DMS53 treated with DMSO at 0.1 percent for 48 hours (cell line): Measurements from ENCODE around the gene OMP.

Experiments used
- DNase-seq: peaks from one replicate; lab custom pipeline; 2025; ENCODE audit not compliant: unreplicated experiment; lab: John Stamatoyannopoulos, UW

The OMP gene

GRCh38 chr11:77121096-77121640 lies 18.5 kb downstream of the OMP start:
- no peak for DNase-seq

GRCh38 chr11:77121876-77122575 lies 19.4 kb downstream of the OMP start:
- no peak for DNase-seq

- DNase-seq: no peak
These were observed 20.1 kb downstream of the OMP start for GRCh38 chr11:77122576-77123212.

- DNase-seq: no peak
These were observed 21.0 kb downstream of the OMP start for GRCh38 chr11:77123591-77123990.

- DNase-seq: no peak
These were observed 21.4 kb downstream of the OMP start for GRCh38 chr11:77124041-77124440.

GRCh38 chr11:77124488-77124887 lies 21.8 kb downstream of the OMP start:
- no peak for DNase-seq

GRCh38 chr11:77125191-77125590 lies 22.6 kb downstream of the OMP start:
- DNase-seq: no peak

GRCh38 chr11:77125695-77126094 lies 23.1 kb downstream of the OMP start:
- DNase-seq: no peak

GRCh38 chr11:77126156-77126775 lies 23.6 kb downstream of the OMP start:
- no peak for DNase-seq

- DNase-seq: peak; percentile 74
These were observed 24.2 kb downstream of the OMP start for GRCh38 chr11:77126861-77127234.

- DNase-seq: peak; percentile 80
These were observed 24.7 kb downstream of the OMP start for GRCh38 chr11:77127235-77127911.

GRCh38 chr11:77127920-77128691 lies 25.5 kb downstream of the OMP start, which contains the start of gene MYO7A:
TSS of gene MYO7A (plus strand) at chr11:77128246. CDS start at chr11:77130635, 2,389 bp downstream.
- peak; percentile 97 for DNase-seq

- DNase-seq: no peak
These were observed 26.6 kb downstream of the OMP start for GRCh38 chr11:77129069-77129841.

GRCh38 chr11:77129842-77130756 lies 27.5 kb downstream of the OMP start:
- no peak for DNase-seq

- no peak for DNase-seq
These were observed 28.3 kb downstream of the OMP start for GRCh38 chr11:77130763-77131513.

GRCh38 chr11:77131560-77131959 lies 28.9 kb downstream of the OMP start:
- no peak for DNase-seq

GRCh38 chr11:77135069-77135468 lies 32.4 kb downstream of the OMP start:
- no peak for DNase-seq

- no peak for DNase-seq
These were observed 33.4 kb downstream of the OMP start for GRCh38 chr11:77136074-77136473.
